Left ventricle myocardium inferior (tissue), 1 donor: Measurements from ENCODE around the gene IER3. TPM values are rescaled to one million over a fixed set of nuclear protein-coding genes. Genes with fewer than 3 reads are reported as not detected.

ENCODE experiments used
- DNase-seq: peaks from one replicate; pipeline ENCODE4 v3.0.0-alpha.2; 2020
- H3K27ac ChIP-seq: fragments of 200-600 bp; replicated peaks from 2 replicates; pipeline ENCODE4 v1.8.0; 2021
- H3K27me3 ChIP-seq: fragments of 200-600 bp; 2 replicates; pipeline ENCODE4 v1.8.0; 2021; ENCODE audit warnings: low read depth
- H3K36me3 ChIP-seq: fragments of 200-600 bp; 2 replicates; pipeline ENCODE4 v1.8.0; 2021
- H3K4me1 ChIP-seq: fragments of 200-600 bp; 2 replicates; pipeline ENCODE4 v1.8.0; 2021
- H3K4me3 ChIP-seq: fragments of 200-600 bp; 2 replicates; pipeline ENCODE4 v1.8.0; 2021; ENCODE audit warnings: mild to moderate bottlenecking, moderate library complexity
- H3K9me3 ChIP-seq: fragments of 200-600 bp; replicated peaks from 2 replicates; pipeline ENCODE4 v1.8.0; 2021
- CTCF ChIP-seq: fragments of 200-600 bp; IDR thresholded peaks from 2 replicates; pipeline ENCODE4 v1.8.0; 2021; ENCODE audit warnings: antibody characterized with exemption, mild to moderate bottlenecking, borderline replicate concordance
- intact Hi-C: fragments of 100-400 bp; cut with micrococcal nuclease; formaldehyde crosslinking; loops from one replicate; pipeline ENCODE4 v1.11.0; 2022
- total RNA-seq: library from RNA; stranded (reverse); fragmentation: NEBNext Ultra II Directional; extraction: Animal tissue kit (Norgen Biotek cat#: 25700); gene quantifications from one replicate; pipeline ENCODE4 v1.2.1, GENCODE V29; 2021
- donor health status: DM: no; HTN: yes; CAD: no; lungs with severe emphysema.

Gene IER3
- total RNA-seq, 1 donor from 2014 or later = 41.4 TPM

DNA sequence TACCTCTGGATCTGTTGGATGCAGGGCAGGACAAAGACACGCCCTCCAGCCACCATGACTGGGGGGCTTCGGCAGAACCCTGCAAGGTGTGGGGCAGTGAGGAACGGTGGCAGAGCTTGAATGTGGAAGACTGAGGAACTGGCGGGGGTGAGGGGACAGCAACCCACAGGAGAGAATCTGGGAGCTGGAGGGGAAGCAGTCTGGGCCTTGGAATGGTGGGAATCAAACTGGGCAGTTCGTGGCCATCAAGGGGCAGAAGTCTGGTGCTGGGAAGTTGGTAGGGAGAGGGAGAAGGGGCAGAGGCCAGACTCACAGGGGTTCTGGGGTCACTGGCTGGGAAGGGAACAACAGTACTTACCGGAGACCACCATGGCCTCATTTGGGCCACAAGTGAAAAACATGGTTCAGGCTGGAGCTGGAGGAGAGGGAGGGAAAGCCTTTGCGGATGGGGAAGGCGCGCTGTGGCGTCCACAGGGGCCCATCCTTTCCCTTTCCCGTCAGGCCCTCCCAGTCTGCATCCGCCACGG, 2.5 kb downstream of the IER3 start:
- intact Hi-C loops = loop anchor here (10.0 kb wide), 2 partner anchors 83 to 143 kb away; partner anchors contain the start of gene DDR1
- Histone ChIP-seq H3K4me1 (peaks cover 71% of the 10 kb centered on the region), H3K4me3 (peak overlapping the region; percentile 93), H3K36me3 (peaks cover 44% of the 10 kb centered on the region), H3K9me3 (no peaks in the 10 kb centered on the region), H3K27ac (peak overlapping the region; percentile 98), H3K27me3 (no peaks in the 10 kb centered on the region)
- peak; percentile 64 for DNase-seq
- no peak for TF ChIP-seq CTCF

DNA sequence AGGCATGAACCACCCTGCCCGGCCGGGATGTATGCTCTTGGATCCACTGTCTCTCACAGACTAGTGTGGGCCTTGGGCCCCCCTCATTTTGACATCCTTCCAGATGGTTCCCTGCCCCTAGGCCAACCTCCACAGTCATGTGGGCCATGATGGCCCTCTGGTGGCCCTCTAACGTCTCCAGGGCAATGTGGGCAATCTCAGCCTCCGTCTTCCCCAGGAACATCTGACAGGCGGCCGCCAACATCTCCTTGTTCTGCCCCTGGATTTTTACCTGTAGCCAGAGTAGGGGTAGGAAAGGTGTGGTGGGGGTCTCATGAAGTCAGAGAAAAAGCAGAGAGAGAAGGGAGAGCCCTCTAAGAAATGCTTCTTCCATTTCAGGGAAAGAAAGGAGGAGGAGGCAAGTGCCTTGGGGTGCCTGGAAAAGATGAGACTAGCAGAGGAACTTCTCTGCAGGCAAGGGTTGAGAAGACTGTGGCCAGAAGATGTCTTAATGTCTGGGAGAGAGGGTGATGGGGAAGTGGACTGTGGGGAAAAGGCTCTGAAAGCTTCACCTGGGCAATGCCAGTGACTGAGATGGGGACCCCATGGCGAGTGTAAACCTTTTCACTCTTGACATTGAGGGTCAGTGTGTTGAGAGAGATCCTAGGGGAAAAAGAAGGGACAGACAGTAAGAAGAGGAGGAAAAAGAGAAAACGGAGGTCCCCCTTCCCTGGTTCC, 3.1 kb downstream of the IER3 start:
- Histone ChIP-seq H3K27me3 (no peaks in the 10 kb centered on the region), H3K4me3 (peak overlapping the region; percentile 93), H3K27ac (peak overlapping the region; percentile 98), H3K36me3 (peaks cover 51% of the 10 kb centered on the region), H3K4me1 (peaks cover 76% of the 10 kb centered on the region), H3K9me3 (no peaks in the 10 kb centered on the region)
- intact Hi-C loops = loop anchor here (10.0 kb wide), 2 partner anchors 84 to 144 kb away; partner anchors contain the start of gene DDR1
- TF ChIP-seq CTCF = no peak
- DNase-seq = no peak

DNA sequence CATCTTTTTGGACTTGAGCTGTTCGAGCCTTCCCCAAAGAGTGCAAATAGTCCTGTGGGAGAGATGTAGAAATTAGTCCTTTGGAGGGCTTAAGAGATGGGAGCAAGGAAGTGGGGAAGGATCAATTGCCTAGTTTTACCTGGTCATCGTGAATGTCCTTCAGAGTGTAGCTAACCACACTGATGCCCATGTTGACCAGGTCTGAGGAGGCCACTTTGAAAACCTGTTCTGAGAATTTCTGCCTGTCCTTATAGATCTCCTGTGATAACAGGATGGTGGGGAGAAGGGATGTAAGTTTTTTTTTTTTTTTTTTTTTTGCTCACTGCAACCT, 3.8 kb downstream of the IER3 start:
- peak overlapping the region; percentile 98 for H3K27ac ChIP-seq
- DNase-seq = no peak
- peaks cover 58% of the 10 kb centered on the region for H3K36me3 ChIP-seq
- H3K4me3 ChIP-seq = no peak overlapping the region
- intact Hi-C loops = loop anchor here (10.0 kb wide), 2 partner anchors 84 to 144 kb away; partner anchors contain the start of gene DDR1
- no peaks in the 10 kb centered on the region for H3K9me3 ChIP-seq
- peaks cover 83% of the 10 kb centered on the region for H3K4me1 ChIP-seq
- H3K27me3 ChIP-seq = no peaks in the 10 kb centered on the region
- TF ChIP-seq CTCF = no peak

- Histone ChIP-seq H3K4me1 (peaks cover 72% of the 10 kb centered on the region), H3K27ac (peak overlapping the region; percentile 74), H3K4me3 (no peak overlapping the region), H3K9me3 (no peaks in the 10 kb centered on the region), H3K36me3 (peaks cover 78% of the 10 kb centered on the region), H3K27me3 (no peaks in the 10 kb centered on the region)
- intact Hi-C loops = no loop called here
- no peak for TF ChIP-seq CTCF
- no peak for DNase-seq
Observed at GRCh38 chr6:30738532-30738931, 5.8 kb downstream of the IER3 start.

GRCh38 chr6:30735668-30736314, 8.6 kb downstream of the IER3 start:
- Histone ChIP-seq H3K27me3 (no peaks in the 10 kb centered on the region), H3K36me3 (peaks cover 97% of the 10 kb centered on the region), H3K27ac (no peak overlapping the region), H3K9me3 (no peaks in the 10 kb centered on the region), H3K4me3 (no peak overlapping the region), H3K4me1 (peaks cover 62% of the 10 kb centered on the region)
- intact Hi-C loops = no loop called here
- TF ChIP-seq CTCF = no peak
- no peak for DNase-seq
